SK-N-SH (cell line): Measurements from ENCODE around the gene PGAM2.

Experiments used
- CHD2 ChIP-seq: fragments of 150-350 bp; IDR thresholded peaks from 2 replicates; pipeline ENCODE4 v1.6.1; 2018; ENCODE audit warnings: low read length; ENCODE audit not compliant: partially characterized antibody
- EP300 ChIP-seq, 2 experiments: IDR thresholded peaks; 2 replicates each; pipeline versions ENCODE4 v1.4.0 to v1.6.1; 2012; ENCODE audit warnings: borderline replicate concordance in 1 of 2, low read depth in 1 of 2, low read length in 1 of 2
- JUND ChIP-seq: IDR thresholded peaks from 2 replicates; pipeline ENCODE4 v1.4.0; 2012
- MXI1 ChIP-seq: IDR thresholded peaks from 2 replicates; pipeline ENCODE4 v1.6.1; 2012; ENCODE audit warnings: mild to moderate bottlenecking, low read depth, low read length, improper control_type of control experiment
- POLR2AphosphoS5 ChIP-seq: IDR thresholded peaks from 2 replicates; pipeline ENCODE4 v1.6.1; 2012; ENCODE audit warnings: low read depth, low read length
- RCOR1 ChIP-seq: fragments of 150-350 bp; IDR thresholded peaks from 2 replicates; pipeline ENCODE4 v1.6.1; 2017; ENCODE audit warnings: antibody characterized with exemption, low read length
- RFX5 ChIP-seq: IDR thresholded peaks from 2 replicates; pipeline ENCODE4 v1.6.1; 2012; ENCODE audit warnings: mild to moderate bottlenecking, improper control_type of control experiment, low read length
- SMC3 ChIP-seq: IDR thresholded peaks from 2 replicates; pipeline ENCODE4 v1.6.1; 2012; ENCODE audit warnings: low read depth, low read length, improper control_type of control experiment
- YY1 ChIP-seq: IDR thresholded peaks from 2 replicates; pipeline ENCODE4 v1.4.0; 2012; ENCODE audit warnings: low read depth, mild to moderate bottlenecking
- TF ChIP-seq, protein P1 (sequence below): fragments of 200-600 bp; sonication (generic); IDR thresholded peaks from 2 replicates; pipeline ENCODE4 v1.6.1; 2017; ENCODE audit warnings: antibody characterized with exemption, mild to moderate bottlenecking, moderate library complexity
- TF ChIP-seq, protein P2 (sequence below): fragments of 150-350 bp; IDR thresholded peaks from 2 replicates; pipeline ENCODE4 v1.6.1; 2017; ENCODE audit warnings: antibody characterized with exemption, low read length, low read depth, borderline replicate concordance

DNA sequence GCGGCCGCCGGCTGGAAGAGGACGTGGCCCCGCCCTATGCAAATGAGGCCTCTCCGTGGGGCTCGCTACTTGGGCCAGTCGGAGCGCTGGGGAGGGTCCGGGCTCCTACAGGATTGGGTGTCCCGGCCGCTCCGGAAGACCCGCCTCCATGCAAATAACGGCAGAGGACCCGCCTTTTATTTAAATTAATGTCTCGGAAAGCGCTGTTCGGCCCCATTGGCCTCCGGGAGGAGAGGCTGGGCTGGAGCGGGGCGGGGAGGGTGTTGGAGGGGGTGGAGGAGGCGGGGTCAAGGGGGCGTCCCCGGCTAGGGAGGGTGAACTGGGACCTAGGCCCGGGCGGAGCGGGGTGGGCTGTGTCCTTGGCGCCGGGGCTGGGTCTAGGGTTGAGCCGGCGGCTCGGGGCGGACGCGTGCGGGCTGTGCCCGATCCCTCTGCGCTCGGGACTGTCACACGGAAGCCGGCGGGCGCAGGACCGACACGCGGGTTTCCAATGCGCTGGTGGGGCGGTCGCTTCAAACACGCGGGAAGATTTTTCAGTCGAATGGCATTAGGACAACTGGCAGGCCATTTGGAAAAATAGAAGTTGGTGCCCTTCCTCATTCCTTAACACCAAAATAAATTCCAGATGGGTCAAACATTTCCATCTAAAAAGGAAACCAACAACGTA is 17.3 kb upstream of the PGAM2 start:
- TF ChIP-seq RCOR1 (peak; percentile 59; the same call in 1 of the 2 replicates), POLR2AphosphoS5 (peak; percentile 92), SMC3 (no peak), JUND (no peak), RFX5 (no peak), CHD2 (peak; percentile 12), YY1 (peak; percentile 45; the same call in 1 of the 2 replicates), MXI1 (peak; percentile 85), EP300 (IDR thresholded peaks at IDR 0.05; ENCODE audit: borderline replicate concordance in 1 of 2, low read depth in 1 of 2, low read length in 1 of 2) (no peak; a peak in 1 of 4 replicates)
- TF ChIP-seq, protein P1, sequence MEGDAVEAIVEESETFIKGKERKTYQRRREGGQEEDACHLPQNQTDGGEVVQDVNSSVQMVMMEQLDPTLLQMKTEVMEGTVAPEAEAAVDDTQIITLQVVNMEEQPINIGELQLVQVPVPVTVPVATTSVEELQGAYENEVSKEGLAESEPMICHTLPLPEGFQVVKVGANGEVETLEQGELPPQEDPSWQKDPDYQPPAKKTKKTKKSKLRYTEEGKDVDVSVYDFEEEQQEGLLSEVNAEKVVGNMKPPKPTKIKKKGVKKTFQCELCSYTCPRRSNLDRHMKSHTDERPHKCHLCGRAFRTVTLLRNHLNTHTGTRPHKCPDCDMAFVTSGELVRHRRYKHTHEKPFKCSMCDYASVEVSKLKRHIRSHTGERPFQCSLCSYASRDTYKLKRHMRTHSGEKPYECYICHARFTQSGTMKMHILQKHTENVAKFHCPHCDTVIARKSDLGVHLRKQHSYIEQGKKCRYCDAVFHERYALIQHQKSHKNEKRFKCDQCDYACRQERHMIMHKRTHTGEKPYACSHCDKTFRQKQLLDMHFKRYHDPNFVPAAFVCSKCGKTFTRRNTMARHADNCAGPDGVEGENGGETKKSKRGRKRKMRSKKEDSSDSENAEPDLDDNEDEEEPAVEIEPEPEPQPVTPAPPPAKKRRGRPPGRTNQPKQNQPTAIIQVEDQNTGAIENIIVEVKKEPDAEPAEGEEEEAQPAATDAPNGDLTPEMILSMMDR: no peak
- TF ChIP-seq, protein P2, sequence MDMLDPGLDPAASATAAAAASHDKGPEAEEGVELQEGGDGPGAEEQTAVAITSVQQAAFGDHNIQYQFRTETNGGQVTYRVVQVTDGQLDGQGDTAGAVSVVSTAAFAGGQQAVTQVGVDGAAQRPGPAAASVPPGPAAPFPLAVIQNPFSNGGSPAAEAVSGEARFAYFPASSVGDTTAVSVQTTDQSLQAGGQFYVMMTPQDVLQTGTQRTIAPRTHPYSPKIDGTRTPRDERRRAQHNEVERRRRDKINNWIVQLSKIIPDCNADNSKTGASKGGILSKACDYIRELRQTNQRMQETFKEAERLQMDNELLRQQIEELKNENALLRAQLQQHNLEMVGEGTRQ: no peak; the same call in 1 of the 2 replicates
